MM.1S (cell line): ENCODE measurements around the gene PKMYT1.

ENCODE experiments used
- DNase-seq: peaks from one replicate; pipeline ENCODE4 v3.0.0-alpha.2; 2015
- H2AFZ ChIP-seq: fragments of 300-600 bp; sonication (generic); 2 replicates; pipeline ENCODE4 v1.6.0; 2016; ENCODE audit warnings: antibody characterized with exemption, low read length
- H3F3A ChIP-seq: fragments of 300-600 bp; sonication (generic); 2 replicates; pipeline ENCODE4 v1.6.1; 2016; ENCODE audit warnings: mild to moderate bottlenecking, antibody characterized with exemption, low read length, moderate library complexity, mixed read lengths; ENCODE audit not compliant: insufficient read depth
- H3K27ac ChIP-seq: fragments of 300-600 bp; sonication (generic); 2 replicates; pipeline ENCODE4 v1.5.1; 2016; ENCODE audit warnings: mild to moderate bottlenecking, low read length
- H3K27me3 ChIP-seq: fragments of 300-600 bp; sonication (generic); replicated peaks from 2 replicates; pipeline ENCODE4 v1.6.0; 2016; ENCODE audit warnings: low read length; ENCODE audit not compliant: insufficient read depth
- H3K36me3 ChIP-seq: fragments of 300-600 bp; sonication (generic); replicated peaks from 2 replicates; pipeline ENCODE4 v1.6.1; 2016; ENCODE audit warnings: mild to moderate bottlenecking, low read length, mixed read lengths; ENCODE audit not compliant: insufficient read depth
- H3K4me1 ChIP-seq: fragments of 300-600 bp; sonication (generic); 2 replicates; pipeline ENCODE4 v1.6.1; 2016; ENCODE audit warnings: low read length, mixed read lengths
- H3K4me2 ChIP-seq: fragments of 300-600 bp; sonication (generic); 2 replicates; pipeline ENCODE4 v1.6.0; 2016; ENCODE audit warnings: low read depth, low read length
- H3K4me3 ChIP-seq: fragments of 300-600 bp; sonication (generic); 2 replicates; pipeline ENCODE4 v1.5.1; 2016; ENCODE audit warnings: low read length, mixed read lengths
- H3K79me2 ChIP-seq: fragments of 300-600 bp; sonication (generic); 2 replicates; pipeline ENCODE4 v1.6.1; 2016; ENCODE audit warnings: mixed run types, low read length, mixed read lengths
- H3K9ac ChIP-seq: fragments of 300-600 bp; sonication (generic); 2 replicates; pipeline ENCODE4 v1.6.1; 2016; ENCODE audit warnings: low read length, mixed read lengths
- H3K9me2 ChIP-seq: fragments of 300-600 bp; sonication (generic); replicated peaks from 2 replicates; pipeline ENCODE4 v1.6.1; 2016; ENCODE audit warnings: mild to moderate bottlenecking, low read length, mixed read lengths; ENCODE audit not compliant: insufficient read depth
- H3K9me3 ChIP-seq: fragments of 300-600 bp; sonication (generic); replicated peaks from 2 replicates; pipeline ENCODE4 v1.6.1; 2016; ENCODE audit warnings: mild to moderate bottlenecking, low read length, mixed read lengths; ENCODE audit not compliant: insufficient read depth
- H4K20me1 ChIP-seq: fragments of 300-600 bp; sonication (generic); 2 replicates; pipeline ENCODE4 v1.6.1; 2016; ENCODE audit warnings: mild to moderate bottlenecking, low read length, moderate library complexity, mixed read lengths; ENCODE audit not compliant: insufficient read depth
- EZH2 ChIP-seq: fragments of 300-600 bp; sonication (generic); optimal IDR thresholded peaks from 2 replicates; pipeline ENCODE3; 2017; ENCODE audit warnings: low read depth, mild to moderate bottlenecking, antibody characterized with exemption, low read length, mixed read lengths
- EZH2phosphoT487 ChIP-seq: fragments of 300-600 bp; sonication (generic); IDR thresholded peaks from 2 replicates; pipeline ENCODE4 v1.6.1; 2018; ENCODE audit warnings: antibody characterized with exemption, low read length
- TF ChIP-seq, protein P1 (sequence below): fragments of 300-600 bp; sonication (generic); IDR thresholded peaks from 2 replicates; pipeline ENCODE4 v1.5.1; 2016; ENCODE audit warnings: antibody characterized with exemption, low read length, mixed read lengths

PKMYT1 gene

DNA sequence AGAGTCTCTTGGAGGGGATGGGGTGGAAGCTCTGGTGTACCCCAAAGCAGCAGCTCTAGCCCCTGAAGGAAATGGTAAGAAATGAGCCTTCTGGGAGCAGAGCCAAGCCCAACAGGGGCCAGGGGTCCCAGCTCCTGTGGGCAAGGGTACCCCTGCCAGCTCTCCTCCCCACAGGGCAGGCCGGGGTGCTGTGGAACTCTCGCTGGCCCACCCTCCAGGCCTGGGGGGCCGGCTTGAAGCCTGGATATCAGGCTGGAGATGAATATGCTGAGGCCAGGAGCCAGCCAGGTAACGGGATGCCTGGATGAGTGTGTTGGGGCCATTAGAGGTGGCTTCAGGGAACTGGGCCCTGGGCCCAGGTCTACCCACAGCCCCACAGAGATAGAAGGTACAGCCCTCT, 20.3 kb upstream of the PKMYT1 start:
- no peaks in the 10 kb centered on the region for H3K9me3 ChIP-seq
- no peak for TF ChIP-seq EZH2
- TF ChIP-seq, protein P1, sequence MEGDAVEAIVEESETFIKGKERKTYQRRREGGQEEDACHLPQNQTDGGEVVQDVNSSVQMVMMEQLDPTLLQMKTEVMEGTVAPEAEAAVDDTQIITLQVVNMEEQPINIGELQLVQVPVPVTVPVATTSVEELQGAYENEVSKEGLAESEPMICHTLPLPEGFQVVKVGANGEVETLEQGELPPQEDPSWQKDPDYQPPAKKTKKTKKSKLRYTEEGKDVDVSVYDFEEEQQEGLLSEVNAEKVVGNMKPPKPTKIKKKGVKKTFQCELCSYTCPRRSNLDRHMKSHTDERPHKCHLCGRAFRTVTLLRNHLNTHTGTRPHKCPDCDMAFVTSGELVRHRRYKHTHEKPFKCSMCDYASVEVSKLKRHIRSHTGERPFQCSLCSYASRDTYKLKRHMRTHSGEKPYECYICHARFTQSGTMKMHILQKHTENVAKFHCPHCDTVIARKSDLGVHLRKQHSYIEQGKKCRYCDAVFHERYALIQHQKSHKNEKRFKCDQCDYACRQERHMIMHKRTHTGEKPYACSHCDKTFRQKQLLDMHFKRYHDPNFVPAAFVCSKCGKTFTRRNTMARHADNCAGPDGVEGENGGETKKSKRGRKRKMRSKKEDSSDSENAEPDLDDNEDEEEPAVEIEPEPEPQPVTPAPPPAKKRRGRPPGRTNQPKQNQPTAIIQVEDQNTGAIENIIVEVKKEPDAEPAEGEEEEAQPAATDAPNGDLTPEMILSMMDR: no peak
- no peak for TF ChIP-seq EZH2phosphoT487
- peaks cover 72% of the 10 kb centered on the region for H3K27me3 ChIP-seq
- H3K9ac ChIP-seq: no peak overlapping the region
- no peaks in the 10 kb centered on the region for H3K9me2 ChIP-seq
- H3F3A ChIP-seq: no peaks in the 10 kb centered on the region
- no peaks in the 10 kb centered on the region for H3K79me2 ChIP-seq
- no peaks in the 10 kb centered on the region for H3K36me3 ChIP-seq
- H4K20me1 ChIP-seq: no peaks in the 10 kb centered on the region
- no peak overlapping the region for H3K4me3 ChIP-seq
- H3K4me2 ChIP-seq: no peak overlapping the region
- DNase-seq: no peak
- H3K27ac ChIP-seq: no peak overlapping the region
- no peaks in the 10 kb centered on the region for H3K4me1 ChIP-seq
- H2AFZ ChIP-seq: no peak overlapping the region

DNA sequence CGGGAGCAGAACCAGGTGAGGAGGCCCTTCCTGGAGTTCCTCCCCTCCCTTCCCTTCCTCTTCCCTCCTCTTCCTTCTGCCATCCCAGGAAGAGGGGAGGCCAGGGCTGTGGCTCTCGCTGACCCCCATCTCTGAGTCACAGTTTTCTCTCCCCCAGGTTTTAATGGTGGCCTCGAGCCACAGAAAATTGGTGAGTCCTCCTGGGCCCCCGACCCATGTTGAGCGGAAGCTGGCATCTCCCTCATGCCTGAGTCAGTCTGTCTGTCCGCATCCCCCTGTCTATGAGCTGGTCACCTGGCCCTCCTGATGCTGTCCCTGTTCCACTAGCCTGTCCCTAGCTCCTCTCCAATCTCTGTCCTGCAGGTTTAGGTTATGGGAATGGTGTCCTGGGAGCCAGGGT, 19.7 kb upstream of the PKMYT1 start:
- Histone ChIP-seq H3F3A (no peaks in the 10 kb centered on the region), H3K27ac (no peak overlapping the region), H4K20me1 (no peaks in the 10 kb centered on the region), H3K4me1 (no peaks in the 10 kb centered on the region), H3K79me2 (no peaks in the 10 kb centered on the region), H3K9me3 (no peaks in the 10 kb centered on the region), H3K9ac (no peak overlapping the region), H3K4me2 (no peak overlapping the region), H2AFZ (no peak overlapping the region), H3K4me3 (no peak overlapping the region), H3K27me3 (peaks cover 78% of the 10 kb centered on the region), H3K9me2 (no peaks in the 10 kb centered on the region), H3K36me3 (no peaks in the 10 kb centered on the region)
- no peak for TF ChIP-seq EZH2
- TF ChIP-seq, protein P1: no peak
- TF ChIP-seq EZH2phosphoT487: no peak
- DNase-seq: no peak

DNA sequence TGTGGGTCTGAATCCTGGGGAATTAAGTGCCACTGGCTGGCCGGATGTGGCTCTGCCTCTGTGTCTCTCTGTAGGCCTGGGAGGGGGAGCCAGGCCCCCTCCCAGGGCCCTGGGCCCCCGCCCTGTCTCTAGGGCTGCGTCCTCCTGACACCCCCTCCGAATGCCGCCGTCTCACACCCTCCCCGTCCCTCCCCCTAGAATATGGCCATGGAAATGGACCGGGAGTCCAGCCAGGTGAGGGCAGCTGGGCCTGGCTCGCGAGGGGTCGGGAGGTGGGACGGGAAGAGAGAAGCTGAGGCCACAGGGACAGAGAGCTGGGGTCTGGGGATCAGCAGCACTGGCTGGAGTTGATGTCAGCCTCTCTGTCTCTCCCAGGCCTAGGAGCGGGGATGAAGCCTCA, 16.1 kb upstream of the PKMYT1 start:
- no peaks in the 10 kb centered on the region for H3K9me3 ChIP-seq
- peaks cover 100% of the 10 kb centered on the region for H3K27me3 ChIP-seq
- H4K20me1 ChIP-seq: no peaks in the 10 kb centered on the region
- H3K4me3 ChIP-seq: no peak overlapping the region
- H2AFZ ChIP-seq: no peak overlapping the region
- no peaks in the 10 kb centered on the region for H3K79me2 ChIP-seq
- no peak for DNase-seq
- no peaks in the 10 kb centered on the region for H3K36me3 ChIP-seq
- no peak overlapping the region for H3K4me2 ChIP-seq
- no peaks in the 10 kb centered on the region for H3K9me2 ChIP-seq
- TF ChIP-seq, protein P1: no peak
- TF ChIP-seq EZH2: no peak
- TF ChIP-seq EZH2phosphoT487: no peak
- no peak overlapping the region for H3K9ac ChIP-seq
- H3K4me1 ChIP-seq: no peaks in the 10 kb centered on the region
- H3F3A ChIP-seq: no peaks in the 10 kb centered on the region
- H3K27ac ChIP-seq: no peak overlapping the region
